ENCODE data around the gene EMC8.

EMC8 gene

DNA sequence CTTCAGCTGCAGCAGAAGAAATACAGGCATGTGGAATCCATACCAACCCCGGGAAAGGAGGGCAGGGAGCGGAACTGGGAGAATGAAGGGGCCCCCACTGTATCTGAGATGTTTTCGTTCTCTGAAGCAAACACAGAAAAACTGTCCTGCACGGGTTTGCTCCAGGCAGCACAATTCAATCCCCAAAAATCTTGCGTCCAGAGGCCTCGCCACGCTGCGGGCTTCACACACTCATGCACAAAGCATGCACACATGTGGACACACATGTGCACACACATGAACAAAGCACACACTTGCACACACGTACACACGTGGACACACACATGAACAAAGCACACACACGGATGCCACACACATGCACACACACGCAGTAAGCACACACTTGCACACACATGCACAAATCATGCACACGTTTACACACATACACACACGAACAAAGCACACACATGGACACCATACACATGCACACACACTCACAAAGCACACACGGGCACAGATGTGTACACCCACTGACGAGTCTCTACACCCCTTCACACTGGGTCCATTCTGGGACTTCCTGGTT is 27.4 kb upstream of the EMC8 start:
- no peaks in the 10 kb centered on the region for H3K79me2 ChIP-seq (ENCODE audit: insufficient read depth, low read length)
- no peaks in the 10 kb centered on the region for H3F3A ChIP-seq (ENCODE audit: low read depth)
- H3K9me3 ChIP-seq (ENCODE audit: insufficient read depth, low read depth, low read length) = no peaks in the 10 kb centered on the region
- H3K27me3 ChIP-seq (ENCODE audit: insufficient read depth, low read length, poor library complexity, severe bottlenecking) = no peaks in the 10 kb centered on the region
- H3K9ac ChIP-seq (ENCODE audit: low read depth, low read length, poor library complexity, severe bottlenecking) = no peak overlapping the region
- H3K4me3 ChIP-seq (ENCODE audit: low read length, poor library complexity, severe bottlenecking) = no peak overlapping the region
- no peaks in the 10 kb centered on the region for H3K4me1 ChIP-seq (ENCODE audit: insufficient read depth, low read length, poor library complexity, severe bottlenecking)
- TF ChIP-seq EZH2phosphoT487 (IDR thresholded peaks at IDR 0.05; ENCODE audit: borderline replicate concordance) (no peak), CTCF (conservative IDR thresholded peaks at IDR 0.05; ENCODE audit: low read length) (no peak)
- no peaks in the 10 kb centered on the region for H3K36me3 ChIP-seq (ENCODE audit: insufficient read depth, low read length)
- no peaks in the 10 kb centered on the region for H4K20me1 ChIP-seq (ENCODE audit: insufficient read depth, low read length, poor library complexity, severe bottlenecking)
- no peaks in the 10 kb centered on the region for H3K9me2 ChIP-seq (replicated peaks; ENCODE audit: low read depth, low read length)
- no peak overlapping the region for H2AFZ ChIP-seq (ENCODE audit: low read length)
- H3K4me2 ChIP-seq (ENCODE audit: low read depth, low read length, poor library complexity, severe bottlenecking) = no peak overlapping the region

DNA sequence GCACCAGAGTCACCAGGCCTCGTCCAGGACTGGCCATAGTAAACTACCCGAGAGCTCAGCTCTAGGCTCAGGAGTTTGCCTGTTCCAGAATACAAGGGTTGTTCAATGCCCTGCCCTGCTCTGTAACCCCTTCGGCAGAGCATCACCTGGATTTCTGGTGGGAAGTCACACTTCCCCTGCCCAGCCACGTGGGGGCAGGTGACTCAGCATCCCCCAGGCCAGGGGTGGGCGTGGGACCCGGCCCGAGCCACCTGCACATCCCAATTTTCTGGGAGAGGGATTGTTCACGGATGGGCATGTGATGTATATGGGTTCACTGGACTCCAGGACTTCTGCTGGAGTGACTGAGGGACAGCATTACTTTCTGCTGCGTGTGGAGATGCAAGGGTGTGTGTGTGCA is 26.0 kb upstream of the EMC8 start:
- H3K27me3 ChIP-seq (ENCODE audit: insufficient read depth, low read length, poor library complexity, severe bottlenecking) = no peaks in the 10 kb centered on the region
- H3K9me3 ChIP-seq (ENCODE audit: insufficient read depth, low read depth, low read length) = no peaks in the 10 kb centered on the region
- no peaks in the 10 kb centered on the region for H3K36me3 ChIP-seq (ENCODE audit: insufficient read depth, low read length)
- no peak overlapping the region for H3K9ac ChIP-seq (ENCODE audit: low read depth, low read length, poor library complexity, severe bottlenecking)
- TF ChIP-seq CTCF (conservative IDR thresholded peaks at IDR 0.05; ENCODE audit: low read length) (0 out of 2 replicates have a peak, but pooled peaks have one; percentile 30), EZH2phosphoT487 (IDR thresholded peaks at IDR 0.05; ENCODE audit: borderline replicate concordance) (no peak)
- no peaks in the 10 kb centered on the region for H3K4me1 ChIP-seq (ENCODE audit: insufficient read depth, low read length, poor library complexity, severe bottlenecking)
- no peaks in the 10 kb centered on the region for H3K79me2 ChIP-seq (ENCODE audit: insufficient read depth, low read length)
- H3F3A ChIP-seq (ENCODE audit: low read depth) = no peaks in the 10 kb centered on the region
- no peak overlapping the region for H3K4me3 ChIP-seq (ENCODE audit: low read length, poor library complexity, severe bottlenecking)
- no peak overlapping the region for H3K4me2 ChIP-seq (ENCODE audit: low read depth, low read length, poor library complexity, severe bottlenecking)
- no peak overlapping the region for H2AFZ ChIP-seq (ENCODE audit: low read length)
- no peaks in the 10 kb centered on the region for H4K20me1 ChIP-seq (ENCODE audit: insufficient read depth, low read length, poor library complexity, severe bottlenecking)
- H3K9me2 ChIP-seq (replicated peaks; ENCODE audit: low read depth, low read length) = no peaks in the 10 kb centered on the region

GRCh38 chr16:85824161-85825135 is 25.1 kb upstream of the EMC8 start:
- Histone ChIP-seq H3K79me2 (ENCODE audit: insufficient read depth, low read length) (no peaks in the 10 kb centered on the region), H3K27me3 (ENCODE audit: insufficient read depth, low read length, poor library complexity, severe bottlenecking) (no peaks in the 10 kb centered on the region), H3K9me3 (ENCODE audit: insufficient read depth, low read depth, low read length) (no peaks in the 10 kb centered on the region), H3K4me3 (ENCODE audit: low read length, poor library complexity, severe bottlenecking) (no peak overlapping the region), H3K4me1 (ENCODE audit: insufficient read depth, low read length, poor library complexity, severe bottlenecking) (no peaks in the 10 kb centered on the region), H4K20me1 (ENCODE audit: insufficient read depth, low read length, poor library complexity, severe bottlenecking) (no peaks in the 10 kb centered on the region), H3F3A (ENCODE audit: low read depth) (no peaks in the 10 kb centered on the region), H3K9me2 (replicated peaks; ENCODE audit: low read depth, low read length) (no peaks in the 10 kb centered on the region), H3K4me2 (ENCODE audit: low read depth, low read length, poor library complexity, severe bottlenecking) (no peak overlapping the region), H2AFZ (ENCODE audit: low read length) (no peak overlapping the region), H3K36me3 (ENCODE audit: insufficient read depth, low read length) (no peaks in the 10 kb centered on the region), H3K9ac (ENCODE audit: low read depth, low read length, poor library complexity, severe bottlenecking) (no peak overlapping the region)
- TF ChIP-seq EZH2phosphoT487 (IDR thresholded peaks at IDR 0.05; ENCODE audit: borderline replicate concordance) (no peak), CTCF (conservative IDR thresholded peaks at IDR 0.05; ENCODE audit: low read length) (no peak)
